ENCODE data around the gene CABLES2. TPM values are rescaled to one million over a fixed set of nuclear protein-coding genes. Genes with fewer than 3 reads are reported as not detected.

The CABLES2 gene
- total and polyA plus RNA-seq, 4 donors = 1.8 to 4.2 (median 2.5) TPM

- 58 to 61% methylated on average over 22 of the region's 22 CpGs for WGBS, 2 donors
- intact Hi-C loops (cut with DNase I) = no loop called here
- ATAC-seq (ENCODE audit: low FRiP score) = no peak
- H3K27ac ChIP-seq (ENCODE audit: low read depth in 1 of 2, low read length in 2 of 2) = peak overlapping the region; percentile 15 to 17
- H3K27me3 ChIP-seq (ENCODE audit: control insufficient read depth in 1 of 2, insufficient read depth in 2 of 2, low read length in 1 of 2) = no peaks in the 10 kb centered on the region
- DNase-seq = peak; percentile 58 to 81
- peaks cover 0 to 1% of the 10 kb centered on the region in 2 donors for H3K36me3 ChIP-seq (ENCODE audit: control insufficient read depth in 1 of 2, insufficient read depth in 2 of 2, low read length in 1 of 2)
- H3K4me3 ChIP-seq (ENCODE audit: low read length in 2 of 2) = no peak overlapping the region
- H3K4me1 ChIP-seq (ENCODE audit: control insufficient read depth in 1 of 2, insufficient read depth in 2 of 2, low read length in 2 of 2) = no peaks in the 10 kb centered on the region
- H3K9me3 ChIP-seq (ENCODE audit: control insufficient read depth, low read length) = no peaks in the 10 kb centered on the region
Measured at GRCh38 chr20:62363920-62364851, 42.9 kb downstream of the CABLES2 start.

- Histone ChIP-seq H3K9me3 (ENCODE audit: control insufficient read depth, low read length) (no peaks in the 10 kb centered on the region), H3K4me3 (ENCODE audit: low read length in 2 of 2) (no peak overlapping the region), H3K27me3 (ENCODE audit: control insufficient read depth in 1 of 2, insufficient read depth in 2 of 2, low read length in 1 of 2) (no peaks in the 10 kb centered on the region), H3K36me3 (ENCODE audit: control insufficient read depth in 1 of 2, insufficient read depth in 2 of 2, low read length in 1 of 2) (peaks cover 0 to 1% of the 10 kb centered on the region in 2 donors), H3K27ac (ENCODE audit: low read depth in 1 of 2, low read length in 2 of 2) (peak overlapping the region in 1 of 2 donors; percentile 7), H3K4me1 (ENCODE audit: control insufficient read depth in 1 of 2, insufficient read depth in 2 of 2, low read length in 2 of 2) (no peaks in the 10 kb centered on the region)
- intact Hi-C loops (cut with DNase I) = no loop called here
- ATAC-seq (ENCODE audit: low FRiP score) = no peak
- DNase-seq = peak; percentile 44 to 76
- WGBS, 2 donors = 58 to 61% methylated on average over 18 to 20 of the region's 20 CpGs
Measured at GRCh38 chr20:62362991-62363919, 43.8 kb downstream of the CABLES2 start.

GRCh38 chr20:62362590-62362940 lies 44.5 kb downstream of the CABLES2 start:
- H3K4me3 ChIP-seq (ENCODE audit: low read length in 2 of 2) = no peak overlapping the region
- ATAC-seq (ENCODE audit: low FRiP score) (no peak), DNase-seq (no peak)
- intact Hi-C loops (cut with DNase I) = no loop called here
- WGBS, 2 donors = 56 to 67% methylated on average over 12 to 13 of the region's 13 CpGs
- peak overlapping the region in 1 of 2 donors; percentile 7 for H3K27ac ChIP-seq (ENCODE audit: low read depth in 1 of 2, low read length in 2 of 2)
- no peaks in the 10 kb centered on the region for H3K9me3 ChIP-seq (ENCODE audit: control insufficient read depth, low read length)
- H3K4me1 ChIP-seq (ENCODE audit: control insufficient read depth in 1 of 2, insufficient read depth in 2 of 2, low read length in 2 of 2) = no peaks in the 10 kb centered on the region
- H3K27me3 ChIP-seq (ENCODE audit: control insufficient read depth in 1 of 2, insufficient read depth in 2 of 2, low read length in 1 of 2) = no peaks in the 10 kb centered on the region
- H3K36me3 ChIP-seq (ENCODE audit: control insufficient read depth in 1 of 2, insufficient read depth in 2 of 2, low read length in 1 of 2) = peaks cover 0 to 1% of the 10 kb centered on the region in 2 donors

- H3K4me1 ChIP-seq (ENCODE audit: control insufficient read depth in 1 of 2, insufficient read depth in 2 of 2, low read length in 2 of 2) = no peaks in the 10 kb centered on the region
- intact Hi-C loops (cut with DNase I) = no loop called here
- WGBS, 2 donors = 52 to 54% methylated on average over 34 of the region's 34 CpGs
- ATAC-seq (ENCODE audit: low FRiP score) (no peak), DNase-seq (peak; percentile 60 to 80)
- no peaks in the 10 kb centered on the region for H3K27me3 ChIP-seq (ENCODE audit: control insufficient read depth in 1 of 2, insufficient read depth in 2 of 2, low read length in 1 of 2)
- no peak overlapping the region for H3K4me3 ChIP-seq (ENCODE audit: low read length in 2 of 2)
- H3K27ac ChIP-seq (ENCODE audit: low read depth in 1 of 2, low read length in 2 of 2) = peak overlapping the region in 1 of 2 donors; percentile 14
- H3K9me3 ChIP-seq (ENCODE audit: control insufficient read depth, low read length) = no peaks in the 10 kb centered on the region
- peaks cover 0 to 1% of the 10 kb centered on the region in 2 donors for H3K36me3 ChIP-seq (ENCODE audit: control insufficient read depth in 1 of 2, insufficient read depth in 2 of 2, low read length in 1 of 2)
Measured at GRCh38 chr20:62361799-62362589, 45.1 kb downstream of the CABLES2 start.

GRCh38 chr20:62360854-62361798 lies 46.0 kb downstream of the CABLES2 start:
- Histone ChIP-seq H3K4me1 (ENCODE audit: control insufficient read depth in 1 of 2, insufficient read depth in 2 of 2, low read length in 2 of 2) (no peaks in the 10 kb centered on the region), H3K27ac (ENCODE audit: low read depth in 1 of 2, low read length in 2 of 2) (peak overlapping the region in 1 of 2 donors; percentile 14)
- intact Hi-C loops (cut with DNase I) = no loop called here

GRCh38 chr20:62359491-62360121 lies 47.5 kb downstream of the CABLES2 start:
- no peaks in the 10 kb centered on the region for H3K4me1 ChIP-seq (ENCODE audit: control insufficient read depth in 1 of 2, insufficient read depth in 2 of 2, low read length in 2 of 2)
- H3K9me3 ChIP-seq (ENCODE audit: control insufficient read depth, low read length) = no peaks in the 10 kb centered on the region
- intact Hi-C loops (cut with DNase I) = no loop called here
- peaks cover 0 to 1% of the 10 kb centered on the region in 2 donors for H3K36me3 ChIP-seq (ENCODE audit: control insufficient read depth in 1 of 2, insufficient read depth in 2 of 2, low read length in 1 of 2)
- H3K4me3 ChIP-seq (ENCODE audit: low read length in 2 of 2) = no peak overlapping the region
- H3K27ac ChIP-seq (ENCODE audit: low read depth in 1 of 2, low read length in 2 of 2) = peak overlapping the region in 1 of 2 donors; percentile 86
- WGBS, 2 donors = 16 to 22% methylated on average over 23 to 25 of the region's 25 CpGs
- peak; percentile 34 for ATAC-seq (ENCODE audit: low FRiP score)
- H3K27me3 ChIP-seq (ENCODE audit: control insufficient read depth in 1 of 2, insufficient read depth in 2 of 2, low read length in 1 of 2) = no peaks in the 10 kb centered on the region
- DNase-seq = peak; percentile 79 to 88

More at GRCh38 chr20:62360854-62361798, 46.0 kb downstream of the CABLES2 start:
- WGBS, 2 donors = 52 to 54% methylated on average over 24 to 25 of the region's 25 CpGs
- Histone ChIP-seq H3K36me3 (ENCODE audit: control insufficient read depth in 1 of 2, insufficient read depth in 2 of 2, low read length in 1 of 2) (peaks cover 0 to 1% of the 10 kb centered on the region in 2 donors), H3K4me3 (ENCODE audit: low read length in 2 of 2) (no peak overlapping the region), H3K27me3 (ENCODE audit: control insufficient read depth in 1 of 2, insufficient read depth in 2 of 2, low read length in 1 of 2) (no peaks in the 10 kb centered on the region), H3K9me3 (ENCODE audit: control insufficient read depth, low read length) (no peaks in the 10 kb centered on the region)
- ATAC-seq (ENCODE audit: low FRiP score) (no peak), DNase-seq (peak; percentile 73 to 77)

GRCh38 chr20:62359043-62359490 lies 48.0 kb downstream of the CABLES2 start:
- ATAC-seq (ENCODE audit: low FRiP score) (no peak), DNase-seq (peak in 1 of 2 donors; percentile 83)
- Histone ChIP-seq H3K9me3 (ENCODE audit: control insufficient read depth, low read length) (no peaks in the 10 kb centered on the region), H3K27ac (ENCODE audit: low read depth in 1 of 2, low read length in 2 of 2) (peak overlapping the region in 1 of 2 donors; percentile 86), H3K4me3 (ENCODE audit: low read length in 2 of 2) (no peak overlapping the region), H3K36me3 (ENCODE audit: control insufficient read depth in 1 of 2, insufficient read depth in 2 of 2, low read length in 1 of 2) (peaks cover 0 to 1% of the 10 kb centered on the region in 2 donors), H3K27me3 (ENCODE audit: control insufficient read depth in 1 of 2, insufficient read depth in 2 of 2, low read length in 1 of 2) (no peaks in the 10 kb centered on the region), H3K4me1 (ENCODE audit: control insufficient read depth in 1 of 2, insufficient read depth in 2 of 2, low read length in 2 of 2) (no peaks in the 10 kb centered on the region)
- intact Hi-C loops (cut with DNase I) = no loop called here
- 48 to 56% methylated on average over 16 of the region's 16 CpGs for WGBS, 2 donors
